HG02981 (cell line): Measurements from ENCODE around the gene P2RX4.
"Not testable (repeated sequence)": the region's sequence is repeated elsewhere in the genome, so short reads cannot be mapped to it uniquely, and the experiment has no call there.

Experiments used
- ATAC-seq: cut with Tn5 transposase; IDR thresholded peaks from one replicate; pipeline ENCODE4 v1.9.1; 2021; ENCODE audit warnings: mild to moderate bottlenecking, moderate library complexity; ENCODE audit not compliant: unreplicated experiment

The P2RX4 gene

DNA sequence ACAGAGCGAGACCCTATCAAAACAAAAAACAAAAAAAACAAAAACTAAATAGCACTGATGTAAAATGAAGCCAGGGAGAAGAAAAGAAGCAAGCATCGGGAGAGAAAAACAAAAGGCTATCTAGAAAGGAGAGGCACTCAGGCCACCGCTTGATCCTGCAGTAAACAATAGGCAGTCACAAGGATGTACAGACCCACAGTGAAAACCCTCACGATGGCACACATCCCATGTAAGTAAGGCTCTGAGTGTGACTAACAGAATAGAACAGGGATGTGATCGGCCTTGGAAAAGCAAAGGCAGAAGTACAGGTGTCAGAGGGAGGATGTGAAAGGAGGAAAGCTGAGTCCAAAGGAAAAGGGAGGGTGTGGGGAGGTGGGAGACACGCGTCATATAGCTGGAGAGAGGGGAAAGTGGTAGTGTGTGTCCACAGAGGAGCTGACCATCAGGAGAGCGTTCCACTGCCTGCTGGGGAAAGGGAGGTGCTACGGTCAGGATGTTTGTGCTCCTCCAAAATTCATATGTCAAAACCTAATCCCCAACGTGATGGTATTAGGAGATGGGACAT, 55.1 kb downstream of the P2RX4 start:
- no peak for ATAC-seq

GRCh38 chr12:121267822-121268221, 57.9 kb downstream of the P2RX4 start:
- no peak for ATAC-seq

GRCh38 chr12:121273364-121273896, 63.5 kb downstream of the P2RX4 start:
- no peak for ATAC-seq

DNA sequence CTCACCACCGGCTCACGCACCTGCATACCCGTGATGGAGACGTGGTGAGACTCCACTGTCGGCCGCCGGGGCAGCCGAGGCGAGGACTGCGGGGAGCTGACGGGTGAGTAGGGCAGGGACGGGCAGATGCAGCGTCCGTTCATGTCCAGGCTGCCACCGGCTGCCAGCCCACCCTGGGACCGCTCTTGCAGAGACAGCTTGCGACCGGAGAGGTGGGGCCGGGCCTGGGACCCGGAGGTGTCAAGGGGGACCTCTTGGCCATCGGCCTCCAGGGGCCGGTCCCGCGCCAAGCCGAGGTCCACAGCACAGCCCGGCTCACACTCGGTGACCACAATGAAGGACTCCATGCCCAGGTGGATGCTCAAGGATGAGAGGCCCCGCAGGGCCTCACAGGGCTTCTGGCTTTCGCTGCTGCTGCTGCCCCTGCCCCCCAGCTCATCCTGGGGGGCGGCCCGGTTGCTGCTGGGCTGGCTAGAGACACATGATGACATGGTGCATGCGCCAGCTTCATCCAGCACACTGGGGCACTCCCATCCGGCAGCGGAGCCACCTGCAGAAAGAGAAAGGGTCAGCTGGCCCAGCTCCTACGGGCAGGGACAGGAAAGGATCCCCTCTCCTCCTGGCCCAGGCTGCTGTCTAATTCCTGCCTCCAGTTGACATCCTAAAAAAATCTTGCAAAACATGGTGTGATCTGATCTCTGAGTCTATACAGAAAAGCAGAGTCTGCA, 64.3 kb downstream of the P2RX4 start:
- ATAC-seq = no peak

GRCh38 chr12:121277374-121277759, 67.4 kb downstream of the P2RX4 start:
- no peak for ATAC-seq

DNA sequence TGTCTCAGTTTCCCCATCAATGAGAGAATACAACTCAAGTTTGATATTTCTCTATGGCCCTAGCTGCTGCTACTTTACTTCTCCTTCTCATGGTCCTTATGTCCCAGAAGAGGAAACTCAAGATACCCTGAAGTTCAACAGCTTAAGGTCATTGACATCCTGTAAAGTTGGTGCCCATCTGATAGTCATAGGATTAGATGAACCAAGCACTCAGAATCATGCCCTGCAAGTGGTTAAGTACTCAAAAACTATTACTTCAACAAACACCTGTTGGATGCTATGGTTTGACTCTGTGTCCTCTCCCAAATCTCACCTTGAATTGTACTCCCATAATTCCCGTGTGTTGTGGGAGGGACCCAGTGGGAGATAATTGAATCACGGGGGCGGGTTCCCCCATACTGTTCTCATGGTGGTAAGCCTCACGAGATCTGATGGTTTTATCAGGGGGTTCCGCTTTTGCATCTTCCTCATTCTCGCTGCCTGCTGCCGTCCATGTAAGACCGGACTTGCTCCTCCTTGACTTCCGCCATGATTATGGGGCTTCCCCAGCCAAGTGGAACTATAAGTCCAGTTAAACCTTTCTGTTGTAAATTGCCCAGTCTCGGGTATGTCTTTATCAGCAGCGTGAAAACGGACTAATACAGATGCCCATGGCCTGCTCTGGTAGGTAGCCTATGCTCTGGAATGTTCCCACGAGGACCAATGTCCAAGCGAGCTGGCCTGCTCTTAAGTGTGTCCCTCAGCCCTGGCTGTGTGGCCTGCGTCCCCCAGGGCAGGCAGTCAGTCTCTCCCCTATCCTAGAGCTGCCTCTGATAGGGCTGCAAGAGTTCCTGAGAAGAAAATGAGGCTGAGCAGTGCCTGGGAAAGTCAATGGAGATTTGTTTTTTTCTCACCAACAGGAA, 68.5 kb downstream of the P2RX4 start:
- ATAC-seq = no peak

DNA sequence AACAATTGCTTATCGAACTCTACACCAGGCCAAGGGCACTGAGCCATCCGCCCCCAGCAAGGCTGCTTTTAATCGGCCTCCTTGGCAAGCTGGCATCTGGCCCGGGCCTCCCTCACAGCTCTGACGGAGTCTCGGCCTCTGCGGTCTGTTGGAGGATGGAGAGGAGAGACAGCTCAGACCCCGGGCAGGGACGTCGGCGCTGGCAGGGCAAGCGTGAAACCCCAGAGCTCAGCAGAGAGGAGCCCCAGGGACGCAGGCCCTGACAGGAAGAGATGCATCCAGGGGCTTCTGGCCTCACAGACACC, 69.1 kb downstream of the P2RX4 start:
- no peak for ATAC-seq

- ATAC-seq = no peak
Observed at GRCh38 chr12:121279507-121279915, 69.6 kb downstream of the P2RX4 start.

DNA sequence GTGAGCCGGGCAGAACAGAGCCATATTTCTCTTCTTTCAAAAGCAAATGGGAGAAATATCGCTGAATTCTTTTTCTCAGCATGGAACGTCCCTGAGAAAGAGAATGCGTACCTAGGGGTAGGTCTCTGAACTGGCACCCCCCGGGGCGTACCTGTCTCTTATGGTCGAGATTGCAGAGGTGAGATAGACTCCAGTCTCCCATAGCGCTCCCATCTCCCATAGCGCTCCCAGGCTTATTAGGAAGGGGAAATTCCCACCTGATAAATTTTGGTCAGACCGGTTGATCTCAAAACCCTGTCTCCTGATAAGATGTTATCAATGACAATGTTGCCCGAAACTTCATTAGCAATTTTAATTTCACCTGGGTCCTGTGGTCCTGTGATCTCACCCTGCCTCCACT, 70.6 kb downstream of the P2RX4 start:
- not testable (repeated sequence) for ATAC-seq

DNA sequence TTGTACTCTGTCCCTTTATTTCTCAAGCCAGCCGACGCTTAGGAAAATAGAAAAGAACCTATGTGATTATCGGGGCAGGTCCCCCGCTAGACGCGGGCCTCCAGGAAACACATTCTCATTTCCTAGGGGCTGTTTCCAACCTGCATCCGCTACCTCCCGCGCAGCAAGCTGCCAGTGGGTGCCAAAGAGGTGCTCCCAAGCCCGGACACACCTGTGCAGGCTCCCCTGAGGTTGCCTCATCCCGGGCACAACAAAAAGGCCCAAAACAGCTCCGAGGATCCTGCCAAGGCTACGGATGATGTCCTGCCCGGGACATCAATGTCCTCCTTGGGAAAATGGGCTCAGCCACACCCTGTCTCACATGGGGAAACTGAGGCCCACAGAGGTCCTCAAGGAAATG, 71.2 kb downstream of the P2RX4 start:
- not testable (repeated sequence) for ATAC-seq

GRCh38 chr12:121282072-121282742, 72.3 kb downstream of the P2RX4 start:
- no peak for ATAC-seq

GRCh38 chr12:121282910-121283309, 73.0 kb downstream of the P2RX4 start:
- ATAC-seq = not testable (repeated sequence)

DNA sequence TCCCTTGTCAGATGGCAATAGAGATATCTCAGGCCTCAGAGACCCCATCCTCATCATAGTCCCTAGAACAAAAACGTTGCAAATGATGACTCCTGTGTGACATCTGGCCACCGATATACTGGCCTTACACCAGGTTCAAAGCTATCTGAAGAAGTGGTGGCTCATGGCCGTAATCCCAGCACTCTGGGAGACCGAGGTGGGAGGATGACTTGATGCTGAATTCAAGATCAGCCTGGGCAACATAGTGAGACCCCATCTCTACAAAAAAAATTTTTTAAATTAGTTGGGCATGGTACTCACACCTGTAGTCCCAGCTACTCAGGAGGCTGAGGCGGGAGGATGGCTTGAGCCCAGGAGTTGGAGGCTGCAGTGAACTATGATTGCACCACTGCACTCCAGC, 73.5 kb downstream of the P2RX4 start:
- no peak for ATAC-seq
